ENCODE results near the gene CYS1. TPM values are rescaled to one million over a fixed set of nuclear protein-coding genes. Genes with fewer than 3 reads are reported as not detected.

CYS1 gene
- total RNA-seq, 1 donor from 2014 or later, result 7.3 TPM

GRCh38 chr2:10103179-10103578 is 23.0 kb upstream of the CYS1 start:
- no peak overlapping the region for H3K4me3 Mint-ChIP-seq (ENCODE audit: unreplicated experiment)

DNA sequence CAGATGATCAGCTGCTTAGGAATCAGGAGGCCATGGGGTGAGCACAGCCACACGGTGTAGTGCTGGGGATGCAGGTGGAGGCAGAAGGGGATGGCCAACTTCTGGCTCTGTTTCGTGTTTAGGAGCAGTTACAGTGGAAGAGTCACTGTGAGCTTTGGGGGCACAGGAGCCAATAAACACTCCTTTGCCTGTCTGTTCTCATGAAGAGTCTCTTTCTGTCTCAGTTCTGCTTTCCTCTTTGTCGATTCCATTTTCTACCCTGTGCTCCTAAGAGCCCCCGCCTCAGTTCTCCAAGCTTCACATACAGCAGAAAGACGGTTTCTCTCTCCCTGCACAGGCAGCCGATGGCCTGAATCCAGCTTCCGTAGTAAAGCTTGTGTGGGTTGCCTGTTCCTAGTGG is 21.3 kb upstream of the CYS1 start:
- no peak overlapping the region for H3K4me3 Mint-ChIP-seq (ENCODE audit: unreplicated experiment)
- DNase-seq (ENCODE audit: low spot score), result no peak
- no peak for TF ChIP-seq CTCF (IDR thresholded peaks at IDR 0.05; ENCODE audit: unreplicated experiment)
- no peak overlapping the region for H3K27ac Mint-ChIP-seq (ENCODE audit: unreplicated experiment)
- H3K9me3 Mint-ChIP-seq (ENCODE audit: unreplicated experiment), result no peaks in the 10 kb centered on the region
- peaks cover 6% of the 10 kb centered on the region for H3K27me3 Mint-ChIP-seq (ENCODE audit: unreplicated experiment)
- H3K36me3 Mint-ChIP-seq (ENCODE audit: low read depth, unreplicated experiment), result peaks cover 4% of the 10 kb centered on the region
- H3K4me1 Mint-ChIP-seq (ENCODE audit: unreplicated experiment), result no peaks in the 10 kb centered on the region

More at GRCh38 chr2:10103179-10103578, 23.0 kb upstream of the CYS1 start:
- Mint-ChIP-seq H3K27ac (ENCODE audit: unreplicated experiment) (no peak overlapping the region), H3K27me3 (ENCODE audit: unreplicated experiment) (peaks cover 6% of the 10 kb centered on the region), H3K9me3 (ENCODE audit: unreplicated experiment) (no peaks in the 10 kb centered on the region), H3K36me3 (ENCODE audit: low read depth, unreplicated experiment) (peaks cover 4% of the 10 kb centered on the region), H3K4me1 (ENCODE audit: unreplicated experiment) (no peaks in the 10 kb centered on the region)
- no peak for DNase-seq (ENCODE audit: low spot score)
- no peak for TF ChIP-seq CTCF (IDR thresholded peaks at IDR 0.05; ENCODE audit: unreplicated experiment)

DNA sequence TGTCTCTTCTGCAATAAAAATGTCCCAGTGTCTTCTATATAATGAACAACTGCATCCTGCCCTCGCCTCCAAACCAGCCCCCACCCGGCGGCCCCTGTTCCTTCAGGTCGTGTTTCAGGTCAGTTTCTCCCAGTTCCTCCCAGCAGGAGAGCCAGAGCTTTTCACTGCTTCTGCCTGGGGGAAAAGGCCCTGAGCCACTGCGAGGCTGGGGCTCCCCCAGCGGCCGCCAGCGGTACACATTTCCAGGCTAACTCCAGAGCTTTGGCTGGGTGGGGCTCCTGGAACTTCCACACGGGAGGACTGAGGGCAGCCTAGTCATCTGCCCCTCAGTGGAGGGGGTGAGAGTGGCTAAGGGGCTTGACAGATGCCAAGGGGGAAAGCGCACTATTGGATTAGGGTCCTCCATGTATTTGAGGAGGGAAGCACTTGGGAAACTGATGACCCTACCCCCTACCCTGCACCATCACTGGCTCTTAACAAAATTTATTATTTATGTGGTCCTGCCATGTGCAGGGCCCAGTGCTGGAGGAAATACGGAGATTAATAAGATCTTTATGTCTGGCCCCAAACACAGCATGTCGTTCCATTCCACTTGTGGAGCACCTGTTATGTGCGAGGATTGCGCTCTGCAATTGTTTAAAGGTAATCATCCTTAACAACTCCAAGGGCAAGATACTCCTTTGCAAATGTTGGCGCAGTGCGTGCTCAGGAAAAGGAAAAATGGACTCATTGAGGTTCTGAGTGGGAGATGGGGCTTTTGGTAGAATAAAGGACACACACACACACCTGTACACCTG is 17.3 kb upstream of the CYS1 start:
- peak; percentile 75 for DNase-seq (ENCODE audit: low spot score)
- no peaks in the 10 kb centered on the region for H3K9me3 Mint-ChIP-seq (ENCODE audit: unreplicated experiment)
- H3K27ac Mint-ChIP-seq (ENCODE audit: unreplicated experiment), result no peak overlapping the region
- H3K27me3 Mint-ChIP-seq (ENCODE audit: unreplicated experiment), result peaks cover 1% of the 10 kb centered on the region
- H3K36me3 Mint-ChIP-seq (ENCODE audit: low read depth, unreplicated experiment), result no peaks in the 10 kb centered on the region
- TF ChIP-seq CTCF (IDR thresholded peaks at IDR 0.05; ENCODE audit: unreplicated experiment), result peak; percentile 81
- H3K4me3 Mint-ChIP-seq (ENCODE audit: unreplicated experiment), result peak overlapping the region; percentile 4
- peaks cover 5% of the 10 kb centered on the region for H3K4me1 Mint-ChIP-seq (ENCODE audit: unreplicated experiment)

DNA sequence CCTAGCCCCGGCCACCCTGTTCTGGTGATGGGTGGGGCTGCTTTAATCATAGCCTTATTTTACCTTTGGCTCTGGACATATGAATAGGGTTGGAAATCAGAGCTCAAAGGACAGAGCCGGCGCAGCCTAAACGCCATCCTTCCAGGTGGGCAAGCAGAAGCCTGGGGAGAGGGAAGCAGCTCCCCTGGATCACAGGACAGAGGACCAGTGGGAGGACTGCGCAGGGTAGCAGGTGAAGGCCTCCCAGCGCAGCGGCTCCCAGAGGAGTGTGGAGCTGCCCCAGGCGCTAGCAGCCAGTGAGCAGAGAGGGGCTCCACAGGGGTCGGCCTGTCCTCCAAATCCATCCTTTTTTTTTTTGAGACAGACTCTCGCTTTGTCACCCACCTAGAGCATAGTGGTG is 16.4 kb upstream of the CYS1 start:
- DNase-seq (ENCODE audit: low spot score), result no peak
- Mint-ChIP-seq H3K4me3 (ENCODE audit: unreplicated experiment) (no peak overlapping the region), H3K4me1 (ENCODE audit: unreplicated experiment) (peaks cover 5% of the 10 kb centered on the region), H3K27ac (ENCODE audit: unreplicated experiment) (no peak overlapping the region), H3K36me3 (ENCODE audit: low read depth, unreplicated experiment) (no peaks in the 10 kb centered on the region), H3K27me3 (ENCODE audit: unreplicated experiment) (peaks cover 1% of the 10 kb centered on the region), H3K9me3 (ENCODE audit: unreplicated experiment) (no peaks in the 10 kb centered on the region)
- TF ChIP-seq CTCF (IDR thresholded peaks at IDR 0.05; ENCODE audit: unreplicated experiment), result no peak

- no peak for TF ChIP-seq CTCF (IDR thresholded peaks at IDR 0.05; ENCODE audit: unreplicated experiment)
- no peak for DNase-seq (ENCODE audit: low spot score)
- Mint-ChIP-seq H3K36me3 (ENCODE audit: low read depth, unreplicated experiment) (no peaks in the 10 kb centered on the region), H3K4me1 (ENCODE audit: unreplicated experiment) (peaks cover 5% of the 10 kb centered on the region), H3K4me3 (ENCODE audit: unreplicated experiment) (no peak overlapping the region), H3K27me3 (ENCODE audit: unreplicated experiment) (no peaks in the 10 kb centered on the region), H3K9me3 (ENCODE audit: unreplicated experiment) (no peaks in the 10 kb centered on the region), H3K27ac (ENCODE audit: unreplicated experiment) (no peak overlapping the region)
Observed at GRCh38 chr2:10095175-10095574, 15.0 kb upstream of the CYS1 start.

All from endothelial cell (in vitro differentiated cells).